Fibroblast of skin of abdomen (primary cell): Measurements from ENCODE around the gene SPEF2.
"Not testable (repeated sequence)": the region's sequence is repeated elsewhere in the genome, so short reads cannot be mapped to it uniquely, and the experiment has no call there.

Experiments
- DNase-seq: peaks from one replicate; pipeline ENCODE4 v3.0.0-alpha.2; 2013

Gene SPEF2

DNA sequence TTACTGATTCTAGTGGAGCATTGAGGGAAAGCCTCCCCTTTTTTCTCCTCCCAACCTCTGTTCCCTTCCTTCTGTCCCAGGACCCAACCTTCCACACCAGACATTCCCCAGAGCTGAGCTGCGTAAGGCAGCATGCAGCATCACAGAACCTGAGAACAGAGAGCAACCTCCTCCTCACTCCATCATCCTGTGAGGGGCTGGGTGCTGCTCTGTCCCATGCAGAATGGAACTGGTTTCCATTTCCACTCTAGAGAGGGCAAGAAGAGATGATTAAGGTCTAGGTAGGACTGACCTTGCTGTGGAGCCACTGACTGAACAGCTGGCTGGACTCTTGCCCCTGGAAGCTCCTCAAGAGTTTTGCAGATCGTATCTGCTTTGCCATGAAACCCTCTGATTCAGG, 208.9 kb downstream of the SPEF2 start:
- DNase-seq, result no peak

DNA sequence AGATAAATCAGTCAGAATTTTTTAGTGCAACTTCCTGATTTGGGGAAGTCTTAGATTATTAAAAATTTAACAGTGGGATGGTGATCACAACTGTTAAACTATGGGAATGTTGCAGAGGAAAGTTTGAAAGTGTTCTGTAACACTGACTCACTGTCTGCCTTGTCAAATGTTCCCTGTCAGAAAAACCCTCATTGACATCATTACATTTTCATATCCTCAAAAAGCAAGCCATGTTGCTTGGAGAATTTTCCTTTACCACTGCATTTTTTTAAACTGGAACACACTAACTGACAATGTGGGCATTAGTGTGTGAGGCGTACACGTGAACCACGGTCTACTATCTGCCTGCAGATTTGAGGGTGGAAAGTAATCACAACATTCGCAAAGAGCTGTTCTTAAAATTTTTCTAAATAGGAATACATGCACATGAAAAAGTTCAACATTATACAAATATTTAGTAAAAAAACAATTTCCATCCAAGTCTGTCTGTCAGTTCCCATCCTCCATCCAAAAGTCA, 210.5 kb downstream of the SPEF2 start:
- peak; percentile 28 for DNase-seq

DNA sequence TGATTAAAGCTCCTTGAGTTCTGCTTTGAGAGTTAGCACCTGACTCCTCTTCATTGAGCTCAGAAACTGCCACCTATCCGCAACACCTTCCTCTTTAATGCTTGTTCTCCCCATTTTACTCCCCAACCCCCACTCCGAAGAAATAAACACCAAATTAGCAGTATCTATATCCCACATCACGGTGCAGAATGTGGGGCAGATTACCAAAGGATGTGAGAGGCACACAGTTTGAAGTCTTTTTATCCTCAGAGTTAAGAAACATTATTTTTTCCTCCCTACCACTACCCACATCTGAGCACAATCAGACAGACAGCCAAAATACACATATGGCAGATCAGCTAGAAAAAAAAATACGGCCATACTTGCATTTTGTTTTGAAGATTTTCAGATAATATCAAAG, 212.9 kb downstream of the SPEF2 start:
- no peak for DNase-seq

- no peak for DNase-seq
These were observed 215.1 kb downstream of the SPEF2 start for GRCh38 chr5:35832762-35833161.

- no peak for DNase-seq
These were observed 215.6 kb downstream of the SPEF2 start for GRCh38 chr5:35833224-35833623.

- DNase-seq, result no peak
These were observed 218.4 kb downstream of the SPEF2 start for GRCh38 chr5:35835796-35836742.

- no peak for DNase-seq
These were observed 220.8 kb downstream of the SPEF2 start for GRCh38 chr5:35838370-35839042.

- no peak for DNase-seq
These were observed 225.2 kb downstream of the SPEF2 start for GRCh38 chr5:35842856-35843255.

DNA sequence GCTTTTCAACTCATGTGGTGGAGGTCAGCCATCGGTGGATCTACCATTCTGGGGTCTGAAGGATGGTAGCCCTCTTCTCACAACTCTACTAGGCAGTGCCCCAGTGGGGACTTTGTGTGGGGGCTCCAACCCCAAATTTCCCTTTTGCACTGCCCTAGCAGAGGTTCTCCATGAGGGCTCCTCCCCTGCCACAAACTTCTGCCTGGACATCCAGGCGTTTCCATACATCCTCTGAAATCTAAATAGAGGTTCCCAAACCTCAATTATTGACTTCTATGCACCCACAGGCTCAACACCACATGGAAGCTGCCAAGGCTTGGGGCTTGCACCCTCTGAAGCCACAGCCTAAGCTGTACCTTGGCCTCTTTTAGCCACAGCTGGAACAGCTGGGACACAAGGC, 227.8 kb downstream of the SPEF2 start:
- DNase-seq, result not testable (repeated sequence)

DNA sequence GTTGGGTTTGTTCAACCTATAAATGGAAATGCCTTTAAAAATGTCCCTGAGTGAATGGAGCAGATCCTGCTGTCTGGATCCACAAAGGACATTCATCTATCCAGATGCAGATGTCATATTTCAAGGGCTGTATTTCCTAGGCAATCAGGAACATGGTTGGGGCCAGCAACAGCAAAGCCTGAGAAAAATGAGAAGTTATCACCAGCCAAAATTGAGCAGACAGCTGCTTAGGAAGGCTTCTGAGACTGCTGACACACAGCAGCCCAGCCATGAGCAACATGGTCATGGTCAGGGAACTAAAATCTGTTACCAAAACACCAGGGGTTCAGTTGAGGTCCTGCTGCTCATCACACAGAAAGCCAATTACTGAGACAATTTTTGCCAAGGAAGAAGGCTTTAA, 229.8 kb downstream of the SPEF2 start:
- no peak for DNase-seq

GRCh38 chr5:35847961-35848360, 230.3 kb downstream of the SPEF2 start:
- DNase-seq, result no peak

GRCh38 chr5:35849860-35850259, 232.2 kb downstream of the SPEF2 start:
- no peak for DNase-seq

DNA sequence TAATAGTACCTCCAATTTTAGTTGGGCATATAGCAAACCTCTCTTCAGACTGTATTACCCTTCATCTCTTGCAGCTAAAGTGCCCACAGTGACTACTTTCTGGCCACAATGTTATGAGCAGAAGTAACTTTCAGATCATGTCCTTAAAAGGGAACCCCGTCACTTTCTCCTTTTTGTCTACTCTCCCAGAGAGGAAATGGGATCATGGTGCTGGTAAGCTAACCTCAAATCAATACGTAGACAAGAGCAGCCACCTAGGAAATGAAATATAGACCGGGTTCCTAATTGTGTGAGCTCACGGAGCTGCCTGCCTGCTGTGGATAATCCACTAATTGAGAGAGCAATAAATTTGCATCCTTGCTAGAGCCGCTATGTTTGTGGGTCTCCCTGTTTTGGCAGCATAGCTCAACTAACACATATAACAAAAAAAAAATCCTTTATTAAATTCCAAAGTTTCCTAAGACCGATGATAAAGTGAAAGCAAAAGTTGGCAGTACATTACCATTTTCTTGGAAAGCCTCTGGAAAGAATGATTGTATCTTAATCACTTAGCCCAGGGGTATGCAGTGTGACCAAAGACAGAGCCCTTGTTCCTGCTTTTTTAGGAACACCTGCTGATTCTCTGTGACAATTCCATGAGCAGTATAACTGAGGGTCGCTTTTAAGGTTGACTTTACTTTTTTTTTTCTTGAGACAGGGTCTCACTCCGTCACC, 233.5 kb downstream of the SPEF2 start:
- no peak for DNase-seq

DNA sequence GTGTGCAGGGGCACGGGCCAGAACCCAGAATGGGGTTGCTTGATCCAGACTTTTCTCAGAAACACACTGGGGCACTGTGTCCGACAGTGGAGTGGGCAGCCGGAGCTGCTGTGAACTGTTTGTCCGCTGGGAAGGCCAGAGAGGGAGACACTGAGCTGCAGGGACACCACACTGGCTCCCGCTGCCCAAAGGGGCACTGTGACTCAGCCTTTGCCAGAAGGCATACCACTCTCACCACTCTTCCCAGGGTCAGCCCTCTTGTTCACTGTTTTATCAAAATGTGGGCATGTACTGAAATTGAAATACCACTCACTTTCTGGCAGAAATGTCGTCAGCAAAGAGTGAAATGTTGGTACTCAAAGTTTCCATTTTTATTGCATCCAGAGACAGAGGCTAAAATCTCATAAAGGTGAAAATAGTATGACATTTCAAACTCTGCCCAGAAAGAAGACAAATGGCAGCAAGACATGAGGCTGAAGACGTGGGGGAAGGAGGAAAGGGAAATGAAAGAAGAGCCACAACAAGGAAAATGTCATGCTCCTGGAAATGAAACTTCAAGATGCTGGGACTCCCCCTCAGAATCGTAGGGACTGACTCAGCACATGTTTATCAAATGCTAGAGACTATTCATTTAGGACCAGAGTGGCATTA, 234.5 kb downstream of the SPEF2 start:
- no peak for DNase-seq

- DNase-seq, result no peak
These were observed 235.1 kb downstream of the SPEF2 start for GRCh38 chr5:35852773-35853172.

- DNase-seq, result no peak
These were observed 236.0 kb downstream of the SPEF2 start for GRCh38 chr5:35853631-35854030.

GRCh38 chr5:35854248-35854647, 236.6 kb downstream of the SPEF2 start:
- DNase-seq, result no peak

- DNase-seq, result no peak
These were observed 237.5 kb downstream of the SPEF2 start for GRCh38 chr5:35855187-35855586.

DNA sequence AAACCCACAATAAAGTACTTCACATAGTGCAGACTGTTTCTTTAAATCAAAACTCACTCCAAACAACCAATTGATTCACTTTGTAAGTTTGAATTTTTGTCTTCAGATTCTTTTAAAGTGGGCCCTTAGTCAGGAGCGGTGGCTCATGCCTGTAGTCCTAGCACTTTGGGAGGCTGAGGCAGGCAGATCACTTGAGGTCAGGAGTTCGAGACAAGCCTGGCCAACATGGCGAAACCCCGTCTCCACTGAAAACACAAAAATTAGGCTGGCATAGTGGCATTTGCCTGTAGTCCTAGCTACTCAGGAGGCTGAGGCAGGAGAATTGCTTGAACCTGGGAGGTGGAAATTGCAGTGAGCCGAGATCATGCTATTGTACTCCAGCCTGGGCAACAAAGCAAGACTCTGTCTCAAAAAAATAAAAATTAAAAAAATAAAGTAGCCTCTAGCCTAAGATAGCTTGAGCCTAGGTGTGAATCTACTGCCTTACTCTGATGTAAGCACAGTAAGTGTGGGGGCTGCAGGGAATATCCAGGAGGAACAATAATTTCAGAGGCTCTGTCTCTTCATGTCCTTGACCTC, 238.6 kb downstream of the SPEF2 start:
- not testable (repeated sequence) for DNase-seq

DNA sequence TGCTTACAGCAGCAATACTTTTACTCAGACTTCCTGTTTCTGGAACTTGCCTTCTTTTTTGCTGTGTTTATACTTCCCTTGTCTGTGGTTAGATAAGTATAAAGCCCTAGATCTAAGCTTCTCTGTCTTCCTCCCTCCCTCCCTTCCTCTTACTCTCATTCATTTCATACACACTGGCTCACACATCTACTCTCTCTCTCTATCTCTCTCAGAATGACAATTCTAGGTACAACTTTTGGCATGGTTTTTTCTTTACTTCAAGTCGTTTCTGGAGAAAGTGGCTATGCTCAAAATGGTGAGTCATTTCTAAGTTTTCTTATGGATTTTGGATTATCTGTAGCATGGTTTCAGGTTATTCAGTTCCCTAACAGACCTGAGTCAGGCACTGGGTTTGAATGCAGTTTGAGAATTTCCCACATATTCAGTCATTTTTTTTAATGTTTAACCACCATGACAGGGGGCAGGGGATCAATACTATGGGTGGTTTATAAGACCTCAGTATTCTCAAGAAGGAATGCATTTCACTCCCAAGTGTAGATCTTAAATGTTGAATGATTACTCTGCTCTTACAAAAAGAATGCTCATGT, 239.2 kb downstream of the SPEF2 start, which contains the start of gene IL7R:
TSS of gene IL7R (plus strand) at position 127 of the 587 bp plus-strand sequence. CDS start at position 214, 87 bp downstream.
- peak; percentile 67 for DNase-seq

- DNase-seq, result peak; percentile 95
These were observed 240.0 kb downstream of the SPEF2 start for GRCh38 chr5:35857606-35858205.
